Hepatocyte (in vitro differentiated cells): ENCODE results near the gene CCDC88C. TPM values are rescaled to one million over a fixed set of nuclear protein-coding genes. Genes with fewer than 3 reads are reported as not detected.
A peak's percentile ranks its signal among the peaks of the same experiment; 100 is the strongest.

Source experiments
- DNase-seq: peaks from one replicate; pipeline ENCODE4 v3.0.0-alpha.2; 2016; ENCODE audit warnings: low spot score
- H2AFZ ChIP-seq: fragments of 200-600 bp; sonication (generic); 2 replicates; pipeline ENCODE4 v1.6.0; 2016; ENCODE audit warnings: antibody characterized with exemption, mild to moderate bottlenecking
- H3K27ac ChIP-seq: fragments of 200-600 bp; sonication (generic); 2 replicates; pipeline ENCODE4 v1.5.1; 2016; ENCODE audit warnings: mild to moderate bottlenecking
- H3K27me3 ChIP-seq: fragments of 200-600 bp; sonication (generic); 2 replicates; pipeline ENCODE4 v1.6.1; 2016
- H3K36me3 ChIP-seq: fragments of 200-600 bp; sonication (generic); replicated peaks from 2 replicates; pipeline ENCODE4 v1.5.1; 2016; ENCODE audit warnings: low read depth; ENCODE audit not compliant: insufficient read depth
- H3K4me1 ChIP-seq: fragments of 200-600 bp; sonication (generic); 2 replicates; pipeline ENCODE4 v1.5.1; 2016; ENCODE audit warnings: mild to moderate bottlenecking, moderate library complexity; ENCODE audit not compliant: insufficient read depth
- H3K4me2 ChIP-seq: fragments of 200-600 bp; sonication (generic); 2 replicates; pipeline ENCODE4 v1.6.0; 2016
- H3K4me3 ChIP-seq: fragments of 200-600 bp; sonication (generic); 2 replicates; pipeline ENCODE4 v1.5.1; 2016; ENCODE audit warnings: mild to moderate bottlenecking
- H3K79me2 ChIP-seq: fragments of 200-600 bp; sonication (generic); 2 replicates; pipeline ENCODE4 v1.6.0; 2017; ENCODE audit warnings: mild to moderate bottlenecking
- H3K9me2 ChIP-seq: fragments of 200-600 bp; sonication (generic); replicated peaks from 2 replicates; pipeline ENCODE4 v1.6.0; 2017; ENCODE audit warnings: mild to moderate bottlenecking; ENCODE audit not compliant: insufficient read depth
- H3K9me3 ChIP-seq: fragments of 200-600 bp; sonication (generic); 2 replicates; pipeline ENCODE4 v1.5.1; 2016; ENCODE audit warnings: low read depth, mild to moderate bottlenecking
- H4K20me1 ChIP-seq: fragments of 200-600 bp; sonication (generic); 2 replicates; pipeline ENCODE4 v1.6.0; 2016; ENCODE audit warnings: mild to moderate bottlenecking; ENCODE audit not compliant: insufficient read depth, poor library complexity, severe bottlenecking
- EZH2 ChIP-seq: fragments of 200-600 bp; sonication (generic); IDR thresholded peaks from 2 replicates; pipeline ENCODE4 v1.6.1; 2016; ENCODE audit warnings: antibody characterized with exemption, mild to moderate bottlenecking, borderline replicate concordance
- EZH2phosphoT487 ChIP-seq: fragments of 200-600 bp; sonication (generic); IDR thresholded peaks from one replicate; pipeline ENCODE4 v1.6.1; 2018; ENCODE audit warnings: antibody characterized with exemption, mild to moderate bottlenecking, low read depth, moderate library complexity; ENCODE audit not compliant: unreplicated experiment, severe bottlenecking
- WGBS: methylation state at CpG from one replicate; pipeline ENCODE4 v1.1.6; 2016; ENCODE audit warnings: low lambda C conversion rate; ENCODE audit errors: missing lambda C conversion rate; 5-methylcytosine and 5-hydroxymethylcytosine counted together
- polyA plus RNA-seq: library from polyadenylated mRNA; unstranded; fragments of >200 nt; fragmentation: Nextera tagmentation; extraction: Ambion mirVana; gene quantifications from 2 replicates; pipeline ENCODE4 v1.2.1, GENCODE V29; 2016
- total RNA-seq: library from RNA; depleted of rRNA; stranded (reverse); fragments of >200 nt; gene quantifications from 2 replicates; pipeline ENCODE4 v1.2.3, GENCODE V29; 2014
- TF ChIP-seq, protein P1 (sequence below): fragments of 200-600 bp; sonication (generic); IDR thresholded peaks from 2 replicates; pipeline ENCODE4 v1.5.1; 2016; ENCODE audit warnings: antibody characterized with exemption, mild to moderate bottlenecking; ENCODE audit not compliant: poor library complexity

CCDC88C gene
- total and polyA plus RNA-seq, 2 experiments from 2014 or later, result 5.9 to 11.3 TPM

DNA sequence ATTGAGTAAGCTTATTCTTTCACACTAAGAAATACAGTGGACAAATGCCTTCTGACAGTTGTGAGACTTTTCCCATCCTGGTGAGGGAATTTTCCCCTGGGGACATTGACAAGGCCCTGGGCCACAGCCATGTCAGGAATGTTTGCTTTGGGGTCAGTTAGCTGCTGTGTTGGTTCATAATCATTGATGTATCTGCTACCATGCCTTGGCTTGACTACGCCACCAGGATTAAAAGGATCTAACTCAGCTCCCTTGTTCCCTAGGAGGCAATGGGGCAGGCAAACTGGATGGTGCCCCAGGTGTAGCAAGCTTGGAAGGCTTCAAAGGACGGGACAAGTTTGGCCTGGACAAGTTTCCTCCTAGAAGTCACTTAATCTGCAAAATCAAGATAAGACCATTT lies 3.1 kb upstream of the CCDC88C start:
- H3K4me1 ChIP-seq, result peaks cover 18% of the 10 kb centered on the region
- DNase-seq, result no peak
- peaks cover 3% of the 10 kb centered on the region for H3K79me2 ChIP-seq
- H3K27me3 ChIP-seq, result no peaks in the 10 kb centered on the region
- no peaks in the 10 kb centered on the region for H4K20me1 ChIP-seq
- no peaks in the 10 kb centered on the region for H3K36me3 ChIP-seq
- no peak overlapping the region for H3K27ac ChIP-seq
- WGBS, result 84% methylated on average over 2 of the region's 2 CpGs
- no peak for TF ChIP-seq EZH2
- TF ChIP-seq, protein P1, sequence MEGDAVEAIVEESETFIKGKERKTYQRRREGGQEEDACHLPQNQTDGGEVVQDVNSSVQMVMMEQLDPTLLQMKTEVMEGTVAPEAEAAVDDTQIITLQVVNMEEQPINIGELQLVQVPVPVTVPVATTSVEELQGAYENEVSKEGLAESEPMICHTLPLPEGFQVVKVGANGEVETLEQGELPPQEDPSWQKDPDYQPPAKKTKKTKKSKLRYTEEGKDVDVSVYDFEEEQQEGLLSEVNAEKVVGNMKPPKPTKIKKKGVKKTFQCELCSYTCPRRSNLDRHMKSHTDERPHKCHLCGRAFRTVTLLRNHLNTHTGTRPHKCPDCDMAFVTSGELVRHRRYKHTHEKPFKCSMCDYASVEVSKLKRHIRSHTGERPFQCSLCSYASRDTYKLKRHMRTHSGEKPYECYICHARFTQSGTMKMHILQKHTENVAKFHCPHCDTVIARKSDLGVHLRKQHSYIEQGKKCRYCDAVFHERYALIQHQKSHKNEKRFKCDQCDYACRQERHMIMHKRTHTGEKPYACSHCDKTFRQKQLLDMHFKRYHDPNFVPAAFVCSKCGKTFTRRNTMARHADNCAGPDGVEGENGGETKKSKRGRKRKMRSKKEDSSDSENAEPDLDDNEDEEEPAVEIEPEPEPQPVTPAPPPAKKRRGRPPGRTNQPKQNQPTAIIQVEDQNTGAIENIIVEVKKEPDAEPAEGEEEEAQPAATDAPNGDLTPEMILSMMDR, result no peak
- no peak for TF ChIP-seq EZH2phosphoT487
- H2AFZ ChIP-seq, result no peak overlapping the region
- H3K9me3 ChIP-seq, result no peaks in the 10 kb centered on the region
- H3K9me2 ChIP-seq, result no peaks in the 10 kb centered on the region
- no peak overlapping the region for H3K4me2 ChIP-seq
- H3K4me3 ChIP-seq, result no peak overlapping the region

DNA sequence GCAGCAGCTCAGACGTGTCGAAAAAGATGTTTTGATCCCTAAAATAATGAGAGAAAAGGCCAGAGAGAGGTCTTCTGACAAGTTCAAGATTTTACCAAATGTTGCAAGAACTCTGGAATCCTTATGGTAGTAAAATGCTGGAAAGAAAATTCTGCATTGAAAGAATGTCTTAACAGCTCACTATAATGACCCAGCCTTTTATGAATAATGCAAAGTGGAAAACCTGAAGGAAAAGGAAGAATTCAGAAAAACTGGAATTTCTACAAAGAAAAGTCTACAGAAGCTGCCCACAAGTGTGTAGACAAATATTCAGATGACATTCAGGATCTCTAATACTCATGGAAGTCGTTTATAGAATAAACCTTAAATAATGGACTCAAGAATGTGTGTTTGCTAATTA lies 1.8 kb upstream of the CCDC88C start:
- H3K36me3 ChIP-seq, result no peaks in the 10 kb centered on the region
- H2AFZ ChIP-seq, result no peak overlapping the region
- peaks cover 27% of the 10 kb centered on the region for H3K4me1 ChIP-seq
- H3K27me3 ChIP-seq, result no peaks in the 10 kb centered on the region
- no peaks in the 10 kb centered on the region for H4K20me1 ChIP-seq
- TF ChIP-seq EZH2phosphoT487 (no peak), EZH2 (no peak)
- no peak for DNase-seq
- H3K9me3 ChIP-seq, result no peaks in the 10 kb centered on the region
- no peak overlapping the region for H3K4me2 ChIP-seq
- H3K79me2 ChIP-seq, result peaks cover 7% of the 10 kb centered on the region
- H3K27ac ChIP-seq, result no peak overlapping the region
- no peak overlapping the region for H3K4me3 ChIP-seq
- no peaks in the 10 kb centered on the region for H3K9me2 ChIP-seq
- WGBS, result 67% methylated on average over 3 of the region's 3 CpGs

DNA sequence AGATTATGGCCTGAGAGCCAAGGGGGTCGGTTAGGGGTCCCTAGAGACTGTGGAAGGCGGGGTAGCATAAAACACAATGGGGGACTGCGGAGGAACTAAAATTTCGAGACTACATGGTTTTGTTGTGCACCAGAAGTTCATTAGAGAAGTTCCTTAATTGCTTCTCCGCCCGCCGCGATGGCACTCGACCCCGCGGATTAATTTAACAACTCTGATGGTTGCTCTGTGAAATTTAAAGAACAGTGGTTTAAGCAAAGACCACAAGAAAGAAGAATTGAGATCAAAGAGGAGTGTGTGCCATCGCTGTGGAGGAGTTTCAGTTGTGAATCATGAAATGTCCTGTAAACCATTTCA lies 1.4 kb upstream of the CCDC88C start:
- Histone ChIP-seq H3K79me2 (peaks cover 9% of the 10 kb centered on the region), H3K27me3 (no peaks in the 10 kb centered on the region), H3K4me1 (peaks cover 27% of the 10 kb centered on the region), H3K36me3 (no peaks in the 10 kb centered on the region), H3K9me3 (no peaks in the 10 kb centered on the region), H3K4me3 (no peak overlapping the region), H4K20me1 (no peaks in the 10 kb centered on the region), H2AFZ (no peak overlapping the region), H3K4me2 (peak overlapping the region; percentile 88), H3K9me2 (no peaks in the 10 kb centered on the region), H3K27ac (no peak overlapping the region)
- DNase-seq, result no peak
- WGBS, result 69% methylated on average over 12 of the region's 12 CpGs
- no peak for TF ChIP-seq EZH2
- TF ChIP-seq, protein P1, result no peak
- no peak for TF ChIP-seq EZH2phosphoT487

DNA sequence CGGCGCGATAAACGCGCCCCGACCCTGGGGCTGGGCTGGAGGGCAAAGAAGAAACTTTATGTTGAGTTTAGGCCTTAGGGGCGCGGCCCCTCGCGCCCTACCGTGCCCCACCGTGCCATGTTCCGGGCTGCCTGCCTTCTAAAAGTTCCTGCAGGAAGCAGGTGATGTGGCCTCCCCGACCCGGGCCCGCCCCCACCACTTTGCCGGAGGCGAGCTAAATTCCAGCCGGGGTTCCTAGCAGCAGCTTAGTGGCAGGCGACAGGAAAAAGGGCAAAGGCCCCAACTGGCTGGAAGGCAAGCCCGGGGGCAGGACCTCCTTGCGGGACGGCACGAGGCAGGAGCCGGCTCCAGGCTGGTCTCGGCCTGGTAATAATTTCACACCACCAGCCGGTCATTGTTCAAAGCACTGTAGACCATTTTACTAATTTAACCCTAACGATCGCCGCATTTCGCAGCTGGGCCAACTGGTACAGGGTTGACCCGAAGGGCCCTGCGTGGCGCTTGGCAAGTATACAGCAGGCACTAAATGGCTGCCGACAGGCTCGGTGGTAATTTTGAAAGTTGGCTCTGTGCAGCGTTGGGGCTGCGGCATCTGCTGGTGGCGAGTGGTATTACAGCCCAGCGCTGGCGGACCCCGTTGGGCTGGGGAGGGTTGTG lies 895 bp upstream of the CCDC88C start:
- 4% methylated on average over 42 of the region's 42 CpGs for WGBS
- Histone ChIP-seq H3K9me2 (no peaks in the 10 kb centered on the region), H3K4me2 (peak overlapping the region; percentile 88), H3K79me2 (peaks cover 10% of the 10 kb centered on the region), H3K4me1 (peaks cover 27% of the 10 kb centered on the region), H3K27ac (no peak overlapping the region), H3K36me3 (no peaks in the 10 kb centered on the region), H4K20me1 (no peaks in the 10 kb centered on the region), H2AFZ (peak overlapping the region; percentile 88), H3K9me3 (no peaks in the 10 kb centered on the region), H3K27me3 (no peaks in the 10 kb centered on the region), H3K4me3 (no peak overlapping the region)
- TF ChIP-seq, protein P1, result peak; percentile 96
- TF ChIP-seq EZH2, result no peak
- peak; percentile 66 for DNase-seq
